ENCODE results near the gene XAB2.

The XAB2 gene

DNA sequence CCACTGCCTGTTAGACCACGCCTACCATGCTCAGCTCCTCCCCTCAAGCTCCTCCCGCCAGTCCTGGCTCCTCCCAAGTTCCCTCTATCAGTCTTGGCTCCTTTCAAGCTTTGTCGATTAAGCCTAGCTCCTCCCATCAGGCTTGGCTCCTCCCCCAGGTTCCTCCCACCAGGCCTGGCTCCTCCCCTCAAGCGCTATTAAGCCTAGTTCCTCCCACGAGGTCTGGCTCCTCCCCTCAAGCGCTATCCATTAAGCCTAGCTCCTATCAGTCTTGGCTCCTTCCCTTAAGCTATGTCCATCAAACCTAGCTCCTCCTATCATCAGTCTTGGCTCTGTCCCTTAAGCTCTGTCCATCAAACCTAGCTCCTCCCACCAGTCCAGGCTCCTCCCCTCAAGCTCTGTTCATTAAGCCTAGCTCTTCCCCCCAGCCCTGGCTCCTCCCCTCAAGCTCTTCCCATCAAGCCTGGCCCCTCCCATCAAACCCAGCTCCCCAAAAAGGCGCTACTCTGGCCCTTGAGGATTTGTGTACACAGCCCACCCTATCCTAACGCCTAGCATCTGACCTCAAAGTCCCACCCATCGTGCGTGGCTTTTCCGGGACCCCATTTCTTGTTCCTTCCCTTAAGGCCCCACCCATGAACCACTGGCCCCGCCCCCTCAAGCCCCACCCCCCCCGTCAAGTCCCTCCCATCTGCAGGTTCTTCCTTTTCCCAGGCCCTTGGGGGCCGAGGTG lies 23.7 kb downstream of the XAB2 start:
- FAIRE-seq (no peak), DNase-seq (ENCODE audit: insufficient read length) (no peak)
- no peak for TF ChIP-seq TAF1 (IDR thresholded peaks at IDR 0.05; ENCODE audit: borderline replicate concordance, low read depth, low read length)
- TF ChIP-seq POLR2A (IDR thresholded peaks at IDR 0.05; ENCODE audit: low read depth, low read length) = no peak
- TF ChIP-seq POLR2AphosphoS5 (IDR thresholded peaks at IDR 0.05; ENCODE audit: low read depth, low read length) = no peak

DNA sequence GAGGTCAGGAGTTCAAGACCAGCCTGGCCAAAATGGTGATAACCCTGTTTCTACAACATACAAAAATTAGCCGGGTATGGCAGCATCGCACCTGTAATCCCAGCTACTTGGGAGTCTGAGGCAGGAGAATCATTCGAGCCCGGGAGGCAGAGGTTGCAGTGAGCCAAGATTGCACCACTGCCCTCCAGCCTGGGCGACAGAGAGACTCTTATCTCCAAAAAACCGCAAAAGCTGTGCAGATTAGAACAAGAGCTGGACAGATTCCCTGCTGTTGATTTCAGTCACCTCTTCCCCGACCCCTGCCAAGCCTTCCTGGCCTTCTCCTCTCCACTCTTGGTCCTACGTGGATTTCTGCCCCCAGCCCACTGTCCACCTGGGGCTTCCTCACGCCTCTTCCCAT lies 25.4 kb downstream of the XAB2 start:
- FAIRE-seq = no peak
- no peak for DNase-seq (ENCODE audit: insufficient read length)
- TF ChIP-seq TAF1 (IDR thresholded peaks at IDR 0.05; ENCODE audit: borderline replicate concordance, low read depth, low read length) (no peak), POLR2A (IDR thresholded peaks at IDR 0.05; ENCODE audit: low read depth, low read length) (no peak), POLR2AphosphoS5 (IDR thresholded peaks at IDR 0.05; ENCODE audit: low read depth, low read length) (no peak)

DNA sequence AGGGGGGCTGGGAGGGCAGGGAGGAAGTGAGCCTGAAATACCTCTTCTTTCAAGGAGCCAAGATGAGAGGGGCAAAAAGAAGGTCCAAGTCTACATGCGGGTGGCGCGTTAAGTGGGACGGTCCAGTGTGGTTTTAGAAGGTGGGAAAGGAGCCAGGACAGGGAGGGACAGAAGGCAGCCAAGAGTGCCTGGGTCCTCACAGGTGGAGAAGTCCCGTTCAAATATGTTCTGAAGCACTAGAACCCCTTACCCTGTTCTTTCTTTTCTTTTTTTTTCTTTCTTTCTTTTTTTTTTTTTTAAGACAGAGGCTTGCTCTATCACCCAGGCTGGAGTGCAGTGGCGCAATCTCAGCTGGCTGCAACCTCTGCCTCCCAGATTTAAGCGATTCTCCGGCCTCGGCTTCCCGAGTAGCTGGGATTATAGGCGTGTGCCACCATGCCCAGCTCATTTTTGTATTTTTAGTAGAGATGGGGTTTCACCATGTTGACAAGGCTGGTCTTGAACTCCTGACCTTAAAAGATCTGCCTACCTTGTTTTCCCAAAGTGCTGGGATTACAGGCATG lies 26.3 kb downstream of the XAB2 start:
- TF ChIP-seq POLR2AphosphoS5 (IDR thresholded peaks at IDR 0.05; ENCODE audit: low read depth, low read length) = no peak
- no peak for TF ChIP-seq POLR2A (IDR thresholded peaks at IDR 0.05; ENCODE audit: low read depth, low read length)
- TF ChIP-seq TAF1 (IDR thresholded peaks at IDR 0.05; ENCODE audit: borderline replicate concordance, low read depth, low read length) = no peak
- no peak for DNase-seq (ENCODE audit: insufficient read length)
- FAIRE-seq = no peak

DNA sequence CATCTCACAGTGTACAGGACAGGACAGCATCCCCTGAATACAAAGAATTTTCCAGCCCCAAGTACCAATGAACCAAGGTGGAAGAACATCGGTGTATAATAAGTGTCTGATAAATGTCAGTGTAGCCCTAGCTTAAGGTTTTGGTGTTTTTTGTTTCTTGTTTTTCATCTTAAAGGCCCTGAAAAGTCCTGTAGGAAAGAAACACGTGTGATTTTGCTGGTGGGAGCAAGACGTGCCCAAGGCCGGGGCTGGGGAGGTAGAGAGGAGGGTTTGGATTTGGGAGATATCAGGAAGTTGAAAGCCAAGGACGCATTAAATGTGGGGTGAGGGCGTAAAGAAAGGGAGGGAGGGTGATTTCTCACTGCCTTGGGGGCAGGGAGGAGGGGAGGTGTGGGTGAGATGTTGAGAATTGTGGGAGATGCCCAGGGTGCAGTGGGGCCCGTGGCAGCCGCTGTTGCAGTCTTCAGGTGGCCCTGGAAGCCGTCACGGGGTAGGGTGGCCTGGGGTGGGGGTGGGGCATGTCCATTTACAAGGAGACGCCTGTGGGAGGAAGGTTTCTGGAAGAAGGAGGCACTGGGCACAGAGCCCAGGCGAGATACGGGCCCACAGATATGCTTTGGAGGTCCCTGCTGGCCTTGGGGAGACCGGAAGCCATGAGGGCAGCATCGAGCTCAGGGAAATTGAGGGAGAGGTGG lies 27.0 kb downstream of the XAB2 start:
- FAIRE-seq (no peak), DNase-seq (ENCODE audit: insufficient read length) (no peak)
- TF ChIP-seq POLR2A (IDR thresholded peaks at IDR 0.05; ENCODE audit: low read depth, low read length) = no peak
- no peak for TF ChIP-seq TAF1 (IDR thresholded peaks at IDR 0.05; ENCODE audit: borderline replicate concordance, low read depth, low read length)
- no peak for TF ChIP-seq POLR2AphosphoS5 (IDR thresholded peaks at IDR 0.05; ENCODE audit: low read depth, low read length)

DNA sequence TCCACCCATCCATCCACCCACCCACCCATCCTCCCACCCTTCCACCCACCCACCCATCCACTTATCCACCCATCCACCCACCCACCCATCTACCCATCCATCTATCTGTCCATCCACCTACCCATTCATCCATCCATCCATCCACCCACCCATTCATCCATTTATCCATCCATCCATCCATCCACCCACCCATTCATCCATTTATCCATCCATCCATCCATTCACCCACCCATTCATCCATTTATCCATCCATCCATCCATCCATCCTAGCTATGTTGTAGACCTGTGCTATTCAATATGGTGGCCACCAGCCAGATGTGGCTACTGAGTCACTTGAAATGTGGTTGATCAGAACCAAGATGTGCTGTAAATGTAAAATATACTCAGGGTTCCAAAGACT lies 28.6 kb downstream of the XAB2 start:
- FAIRE-seq (no peak), DNase-seq (ENCODE audit: insufficient read length) (no peak)
- no peak for TF ChIP-seq POLR2AphosphoS5 (IDR thresholded peaks at IDR 0.05; ENCODE audit: low read depth, low read length)
- no peak for TF ChIP-seq POLR2A (IDR thresholded peaks at IDR 0.05; ENCODE audit: low read depth, low read length)
- TF ChIP-seq TAF1 (IDR thresholded peaks at IDR 0.05; ENCODE audit: borderline replicate concordance, low read depth, low read length) = no peak

DNA sequence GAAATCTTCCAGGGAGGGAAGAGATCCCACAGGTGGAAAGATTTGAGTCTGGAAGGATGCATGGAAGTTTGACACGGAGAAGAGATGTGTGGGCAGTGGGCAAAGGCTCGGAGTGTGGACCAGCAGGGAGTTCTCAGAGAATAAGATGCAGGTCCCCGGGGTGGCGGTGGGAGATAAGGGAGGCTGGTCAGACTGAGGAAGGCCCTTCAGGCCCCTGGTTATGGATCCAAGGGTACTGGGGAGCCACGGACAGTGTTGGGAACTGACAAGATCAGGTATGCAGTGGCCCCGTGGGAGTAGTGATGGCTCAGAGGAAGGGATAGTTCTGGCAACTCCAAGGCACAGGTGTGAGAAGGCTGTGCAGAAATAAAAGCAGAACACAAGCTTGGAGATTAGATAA lies 31.2 kb downstream of the XAB2 start:
- DNase-seq (ENCODE audit: insufficient read length) (no peak), FAIRE-seq (no peak)
- TF ChIP-seq POLR2A (IDR thresholded peaks at IDR 0.05; ENCODE audit: low read depth, low read length) = no peak
- no peak for TF ChIP-seq POLR2AphosphoS5 (IDR thresholded peaks at IDR 0.05; ENCODE audit: low read depth, low read length)
- TF ChIP-seq TAF1 (IDR thresholded peaks at IDR 0.05; ENCODE audit: borderline replicate concordance, low read depth, low read length) = no peak

DNA sequence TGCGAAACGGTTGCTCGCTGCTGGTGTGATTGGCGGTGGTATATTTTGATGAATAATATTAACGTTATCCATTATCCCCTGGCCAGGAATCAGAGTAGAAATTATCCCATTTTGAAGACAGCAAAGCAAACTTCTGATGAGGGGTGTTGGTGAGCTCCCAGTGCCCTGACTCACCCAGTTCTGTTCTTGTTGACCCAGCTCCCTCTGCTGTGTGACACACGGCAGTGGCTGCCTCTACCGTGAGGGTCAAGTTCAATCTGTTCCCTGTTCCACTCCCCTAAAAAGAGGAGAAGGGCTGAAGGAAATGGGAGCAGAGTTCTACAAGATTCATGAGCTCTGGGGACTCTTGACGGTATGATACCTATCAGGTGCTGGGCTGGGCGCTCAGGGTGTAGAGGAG lies 31.7 kb downstream of the XAB2 start:
- FAIRE-seq = no peak
- TF ChIP-seq TAF1 (IDR thresholded peaks at IDR 0.05; ENCODE audit: borderline replicate concordance, low read depth, low read length) (no peak), POLR2AphosphoS5 (IDR thresholded peaks at IDR 0.05; ENCODE audit: low read depth, low read length) (no peak), POLR2A (IDR thresholded peaks at IDR 0.05; ENCODE audit: low read depth, low read length) (no peak)
- no peak for DNase-seq (ENCODE audit: insufficient read length)

DNA sequence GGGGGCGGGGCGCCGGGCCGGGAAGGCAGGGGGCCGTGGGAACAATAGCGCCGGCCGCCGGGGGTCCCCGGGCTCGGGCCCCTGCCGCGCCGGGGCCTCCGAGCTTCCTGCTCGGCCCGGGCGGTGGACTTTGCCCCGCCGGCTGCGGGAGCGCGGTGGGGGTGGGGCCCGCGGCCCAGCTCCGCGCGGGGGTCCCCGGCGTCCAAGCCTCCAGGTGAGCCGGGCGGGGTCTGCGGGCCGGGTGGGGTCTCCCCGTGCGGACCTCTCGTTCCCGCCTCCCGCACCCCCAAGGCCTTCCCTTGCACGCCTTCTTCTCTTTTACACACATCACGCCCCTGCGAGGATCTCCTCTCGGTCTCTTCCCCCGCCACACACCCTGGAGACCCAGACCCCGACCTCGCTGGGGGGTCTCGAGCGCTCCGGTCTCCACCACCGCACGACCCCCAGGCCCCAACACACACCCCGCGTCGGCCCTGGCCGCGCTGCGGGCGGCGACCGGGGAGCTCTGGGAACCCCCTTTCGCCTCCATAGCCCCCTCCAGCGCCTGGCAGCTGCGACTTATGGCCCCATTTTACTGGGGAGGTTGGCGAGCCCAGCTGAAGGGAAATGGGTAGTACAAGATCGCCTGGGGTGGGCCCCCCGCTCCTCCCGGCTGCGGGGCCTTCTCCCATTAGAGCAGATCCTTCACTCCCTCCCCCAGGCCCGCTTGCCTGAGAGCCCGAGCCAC lies 33.0 kb downstream of the XAB2 start:
- TF ChIP-seq POLR2A (IDR thresholded peaks at IDR 0.05; ENCODE audit: low read depth, low read length) (no peak), TAF1 (IDR thresholded peaks at IDR 0.05; ENCODE audit: borderline replicate concordance, low read depth, low read length) (no peak), POLR2AphosphoS5 (IDR thresholded peaks at IDR 0.05; ENCODE audit: low read depth, low read length) (no peak)
- FAIRE-seq (no peak), DNase-seq (ENCODE audit: insufficient read length) (no peak)

DNA sequence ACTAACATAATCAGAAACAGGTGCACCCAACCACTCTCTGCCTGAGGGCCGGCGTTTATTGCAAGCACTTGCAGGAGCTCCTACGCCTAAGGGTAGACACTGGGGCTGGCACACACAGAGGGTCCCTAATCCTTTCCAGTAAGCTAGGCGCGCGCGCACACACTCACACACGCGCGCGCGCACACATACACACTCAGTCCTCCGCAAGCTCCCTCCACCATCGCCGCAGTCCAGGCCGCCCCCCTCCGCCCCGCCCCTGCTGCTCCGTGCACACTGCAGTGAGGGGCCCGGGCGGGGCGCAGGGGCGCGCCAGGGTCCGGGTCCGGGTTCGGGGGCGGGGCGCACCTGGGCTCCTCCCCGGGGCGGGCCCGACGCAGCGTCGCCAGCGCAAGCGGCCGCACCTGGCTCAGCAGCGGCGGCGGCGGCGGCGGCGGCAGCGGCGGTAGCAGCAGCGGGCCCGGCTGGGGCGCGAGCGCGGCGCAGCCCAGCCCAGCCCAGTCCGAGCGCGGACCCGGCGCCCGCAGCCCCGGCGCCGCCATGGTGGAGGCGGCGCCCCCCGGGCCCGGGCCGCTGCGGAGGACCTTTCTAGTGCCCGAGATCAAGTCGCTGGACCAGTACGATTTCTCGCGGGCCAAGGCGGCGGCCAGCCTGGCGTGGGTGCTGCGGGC lies 33.7 kb downstream of the XAB2 start, which contains the start of gene CAMSAP3:
TSS of gene CAMSAP3 (plus strand) at position 398 of the 668 bp plus-strand sequence. CDS start at position 538, 140 bp downstream.
- DNase-seq (ENCODE audit: insufficient read length) (no peak), FAIRE-seq (no peak)
- TF ChIP-seq POLR2AphosphoS5 (IDR thresholded peaks at IDR 0.05; ENCODE audit: low read depth, low read length) = no peak
- no peak for TF ChIP-seq TAF1 (IDR thresholded peaks at IDR 0.05; ENCODE audit: borderline replicate concordance, low read depth, low read length)
- TF ChIP-seq POLR2A (IDR thresholded peaks at IDR 0.05; ENCODE audit: low read depth, low read length) = no peak

DNA sequence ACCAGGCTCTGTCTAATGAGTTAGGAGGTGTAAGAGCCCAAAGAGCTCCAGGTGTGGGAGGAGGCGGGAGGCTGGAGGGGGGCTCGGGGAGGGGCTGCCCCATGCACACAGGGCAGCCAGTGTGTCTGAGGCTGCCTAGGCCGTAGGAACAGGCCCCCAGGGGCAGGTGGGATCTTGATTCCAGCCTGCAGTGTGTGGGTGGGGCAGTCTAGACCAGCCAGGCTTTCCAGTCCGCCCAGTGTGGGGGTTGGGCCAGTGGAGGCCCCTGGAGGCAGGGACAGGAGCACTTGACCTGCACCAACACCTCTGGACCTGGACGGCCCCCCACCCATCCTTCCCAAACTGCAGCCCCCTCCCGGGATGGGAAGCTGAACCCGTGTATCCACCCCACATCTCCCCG lies 39.1 kb downstream of the XAB2 start:
- TF ChIP-seq TAF1 (IDR thresholded peaks at IDR 0.05; ENCODE audit: borderline replicate concordance, low read depth, low read length) (no peak), POLR2A (IDR thresholded peaks at IDR 0.05; ENCODE audit: low read depth, low read length) (no peak), POLR2AphosphoS5 (IDR thresholded peaks at IDR 0.05; ENCODE audit: low read depth, low read length) (no peak)
- no peak for FAIRE-seq
- no peak for DNase-seq (ENCODE audit: insufficient read length)

DNA sequence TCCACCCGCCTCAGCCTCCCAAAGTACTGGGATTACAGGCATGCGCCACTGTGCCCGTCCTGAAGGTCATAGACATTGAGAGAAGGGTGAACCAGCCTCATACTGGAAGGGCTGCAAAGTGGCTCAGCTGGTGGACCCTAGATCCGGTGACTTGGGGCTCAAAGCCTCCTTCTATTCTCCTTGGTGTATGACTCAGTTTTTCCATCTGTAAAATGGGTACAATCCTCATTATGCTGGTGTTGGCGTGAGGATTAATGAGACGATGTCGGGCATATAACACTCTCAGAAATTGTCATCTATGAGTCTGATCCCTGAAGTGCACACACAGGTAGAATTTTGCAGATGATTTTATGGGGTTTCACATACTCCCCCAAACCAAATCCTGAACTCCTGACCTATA lies 39.5 kb downstream of the XAB2 start:
- FAIRE-seq (no peak), DNase-seq (ENCODE audit: insufficient read length) (no peak)

More for the DNA sequence above, 39.5 kb downstream of the XAB2 start:
- TF ChIP-seq POLR2AphosphoS5 (IDR thresholded peaks at IDR 0.05; ENCODE audit: low read depth, low read length) (no peak), TAF1 (IDR thresholded peaks at IDR 0.05; ENCODE audit: borderline replicate concordance, low read depth, low read length) (no peak), POLR2A (IDR thresholded peaks at IDR 0.05; ENCODE audit: low read depth, low read length) (no peak)
